ENCODE measurements around the gene NME7. TPM values are rescaled to one million over a fixed set of nuclear protein-coding genes. Genes with fewer than 3 reads are reported as not detected.

NME7 gene
- polyA plus RNA-seq, 6 donors from 2014 or later, result 2.6 to 19.2 (median 11.0) TPM

DNA sequence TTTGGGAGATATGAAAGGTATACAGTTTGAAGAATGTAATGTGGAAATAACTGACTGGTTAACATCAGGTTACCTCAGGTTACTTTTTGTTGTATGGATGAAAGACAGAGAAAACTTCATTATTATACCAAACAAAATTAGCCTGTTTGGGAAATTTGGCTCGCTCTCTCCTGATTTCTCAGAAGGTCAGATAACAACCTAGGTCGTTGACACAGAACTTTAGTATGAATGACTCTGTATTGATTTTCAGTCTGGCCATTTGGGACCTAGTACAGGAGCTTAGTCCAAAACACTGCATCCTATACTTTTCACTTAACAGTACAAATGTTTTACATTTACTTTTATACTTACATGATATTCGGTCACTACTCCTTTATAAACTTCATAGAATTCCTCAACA, 132.8 kb downstream of the NME7 start:
- ATAC-seq (ENCODE audit: low read depth in 2 of 2) (no peak), DNase-seq (no peak)
- Mint-ChIP-seq H3K9me3 (no peaks in the 10 kb centered on the region), H3K4me1 (no peaks in the 10 kb centered on the region), H3K36me3 (peaks cover 0 to 9% of the 10 kb centered on the region in 2 donors), H3K27ac (no peak overlapping the region), H3K4me3 (no peak overlapping the region), H3K27me3 (no peaks in the 10 kb centered on the region)

DNA sequence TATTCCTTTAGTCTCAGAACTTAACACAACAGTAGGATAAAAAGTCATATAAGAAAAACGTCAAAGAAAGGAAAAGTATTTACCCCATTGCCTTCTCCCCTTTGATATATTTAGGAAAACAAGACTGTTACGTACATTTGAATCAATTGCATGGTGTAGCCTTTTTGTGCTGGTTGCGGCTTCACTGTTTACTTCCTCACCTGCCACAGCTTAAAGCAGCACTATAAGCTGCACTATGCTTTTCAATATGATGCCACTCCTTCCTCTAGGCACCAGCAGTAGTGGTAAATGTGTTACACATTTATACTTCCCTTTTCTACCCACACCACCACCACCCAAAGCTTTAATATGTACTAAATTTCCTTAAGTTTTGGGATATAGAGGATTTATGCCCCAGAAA, 150.0 kb downstream of the NME7 start:
- peak in 1 of 2 donors; percentile 33 for ATAC-seq (ENCODE audit: low read depth in 2 of 2)
- Mint-ChIP-seq H3K27me3 (no peaks in the 10 kb centered on the region), H3K4me1 (peaks cover 3 to 10% (median 4%) of the 10 kb centered on the region in 3 donors), H3K9me3 (peaks cover 0 to 6% (median 4%) of the 10 kb centered on the region in 7 donors), H3K36me3 (peaks cover 8 to 13% of the 10 kb centered on the region in 2 donors), H3K4me3 (no peak overlapping the region), H3K27ac (peak overlapping the region in 1 of 6 donors; percentile 44)
- no peak for DNase-seq

DNA sequence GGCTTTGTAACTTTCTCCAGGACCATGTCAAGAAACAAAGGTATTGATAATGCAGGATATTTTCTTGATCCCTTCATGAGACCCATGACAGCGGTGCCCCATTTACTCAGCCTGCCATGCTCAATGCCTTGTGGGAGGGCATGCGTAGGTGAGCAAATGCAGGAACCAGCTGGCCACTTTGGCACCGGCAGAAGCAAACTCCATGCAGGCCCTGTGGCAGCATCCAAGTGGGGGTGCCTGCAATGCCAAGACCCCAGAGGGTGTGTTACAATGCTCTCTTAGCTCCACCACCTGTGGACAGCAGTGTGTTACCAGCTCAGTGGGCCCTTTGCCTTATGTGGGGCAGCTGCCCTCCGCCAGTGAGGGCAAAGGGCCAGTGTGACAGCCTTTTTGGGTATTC, 153.0 kb downstream of the NME7 start:
- no peak overlapping the region for H3K27ac Mint-ChIP-seq
- no peaks in the 10 kb centered on the region for H3K27me3 Mint-ChIP-seq
- H3K4me1 Mint-ChIP-seq, result peaks cover 3 to 10% (median 4%) of the 10 kb centered on the region in 3 donors
- peaks cover 0 to 6% (median 4%) of the 10 kb centered on the region in 7 donors for H3K9me3 Mint-ChIP-seq
- H3K4me3 Mint-ChIP-seq, result no peak overlapping the region
- no peak for ATAC-seq (ENCODE audit: low read depth in 2 of 2)
- H3K36me3 Mint-ChIP-seq, result peaks cover 8 to 13% of the 10 kb centered on the region in 2 donors
- no peak for DNase-seq

DNA sequence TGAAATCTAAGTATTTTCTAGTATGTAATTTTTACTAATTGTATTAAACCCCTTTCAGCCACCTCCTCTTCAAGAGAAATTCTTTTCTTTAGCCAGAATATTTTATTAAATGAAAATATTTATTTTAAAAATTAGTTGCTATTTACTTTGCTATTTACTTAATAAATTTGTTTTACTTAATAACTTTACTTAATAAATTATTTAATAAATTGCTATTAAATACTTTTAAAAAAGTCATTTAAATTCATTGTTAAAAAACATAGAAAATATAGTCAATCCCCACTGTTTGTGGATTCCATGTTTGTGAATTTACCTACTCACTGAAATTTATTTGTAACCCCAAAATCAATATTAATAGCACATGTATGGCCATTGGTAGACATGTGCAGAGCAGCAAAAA, 155.5 kb downstream of the NME7 start:
- H3K9me3 Mint-ChIP-seq, result peaks cover 0 to 6% (median 4%) of the 10 kb centered on the region in 7 donors
- H3K4me3 Mint-ChIP-seq, result no peak overlapping the region
- H3K27me3 Mint-ChIP-seq, result no peaks in the 10 kb centered on the region
- peaks cover 8% of the 10 kb centered on the region in 2 donors for H3K36me3 Mint-ChIP-seq
- H3K27ac Mint-ChIP-seq, result no peak overlapping the region
- DNase-seq (no peak), ATAC-seq (ENCODE audit: low read depth in 2 of 2) (no peak)
- no peaks in the 10 kb centered on the region for H3K4me1 Mint-ChIP-seq

DNA sequence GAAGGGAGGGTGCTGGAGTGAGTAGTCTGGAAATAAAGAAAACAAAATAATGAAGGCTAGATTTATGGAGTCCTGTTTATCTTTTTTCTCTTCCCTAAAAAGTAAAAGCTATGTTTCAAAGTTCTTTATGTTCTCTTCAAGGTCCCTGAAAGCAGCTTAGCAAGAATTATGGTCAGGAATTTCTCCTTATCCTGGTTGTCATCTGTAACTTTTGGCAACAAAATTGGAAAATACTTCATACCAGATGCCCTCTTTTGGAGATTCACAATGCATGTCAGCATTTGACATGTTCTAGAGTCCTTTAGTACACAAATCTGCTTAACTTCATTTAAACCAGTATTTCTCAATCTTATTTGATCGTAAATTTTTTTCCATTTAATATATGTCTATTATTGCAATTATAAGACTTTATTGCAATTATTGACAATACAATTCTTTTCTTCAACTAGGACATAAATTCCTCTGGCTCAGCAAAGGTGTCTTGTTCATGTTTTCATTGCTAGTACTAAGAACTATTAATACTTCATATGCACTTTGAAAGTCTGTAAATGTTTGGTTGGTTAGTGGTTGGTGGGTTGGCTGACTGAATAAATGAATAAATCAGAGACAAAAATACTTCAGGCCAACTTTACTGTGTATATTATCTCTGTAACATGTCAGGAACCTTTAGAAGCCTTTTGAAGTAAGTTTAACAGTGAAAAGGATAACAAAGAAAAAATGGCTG, 159.6 kb downstream of the NME7 start:
- no peak for ATAC-seq (ENCODE audit: low read depth in 2 of 2)
- H3K27me3 Mint-ChIP-seq, result no peaks in the 10 kb centered on the region
- no peaks in the 10 kb centered on the region for H3K9me3 Mint-ChIP-seq
- no peak overlapping the region for H3K4me3 Mint-ChIP-seq
- no peak overlapping the region for H3K27ac Mint-ChIP-seq
- no peaks in the 10 kb centered on the region for H3K36me3 Mint-ChIP-seq
- no peak for DNase-seq
- H3K4me1 Mint-ChIP-seq, result no peaks in the 10 kb centered on the region

DNA sequence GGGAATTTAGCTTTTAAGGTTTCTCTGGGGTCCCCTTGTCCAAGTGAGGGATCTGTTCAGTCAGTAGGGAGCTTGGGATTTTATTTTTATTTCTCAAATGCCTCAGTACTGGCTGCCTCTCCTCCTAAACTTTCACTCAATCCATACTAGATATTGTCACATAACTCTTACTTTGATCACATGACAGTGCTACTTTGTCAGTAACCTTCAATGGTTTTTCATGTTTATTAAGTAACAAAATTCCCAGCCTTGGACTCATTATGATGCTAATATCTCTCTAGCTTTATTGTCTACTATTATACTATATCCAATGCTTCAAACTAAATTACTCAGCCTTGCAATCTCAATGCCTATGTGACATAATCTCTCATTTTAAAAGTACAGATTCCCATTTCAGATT, 163.4 kb downstream of the NME7 start:
- H3K4me3 Mint-ChIP-seq, result no peak overlapping the region
- H3K27me3 Mint-ChIP-seq, result no peaks in the 10 kb centered on the region

DNA sequence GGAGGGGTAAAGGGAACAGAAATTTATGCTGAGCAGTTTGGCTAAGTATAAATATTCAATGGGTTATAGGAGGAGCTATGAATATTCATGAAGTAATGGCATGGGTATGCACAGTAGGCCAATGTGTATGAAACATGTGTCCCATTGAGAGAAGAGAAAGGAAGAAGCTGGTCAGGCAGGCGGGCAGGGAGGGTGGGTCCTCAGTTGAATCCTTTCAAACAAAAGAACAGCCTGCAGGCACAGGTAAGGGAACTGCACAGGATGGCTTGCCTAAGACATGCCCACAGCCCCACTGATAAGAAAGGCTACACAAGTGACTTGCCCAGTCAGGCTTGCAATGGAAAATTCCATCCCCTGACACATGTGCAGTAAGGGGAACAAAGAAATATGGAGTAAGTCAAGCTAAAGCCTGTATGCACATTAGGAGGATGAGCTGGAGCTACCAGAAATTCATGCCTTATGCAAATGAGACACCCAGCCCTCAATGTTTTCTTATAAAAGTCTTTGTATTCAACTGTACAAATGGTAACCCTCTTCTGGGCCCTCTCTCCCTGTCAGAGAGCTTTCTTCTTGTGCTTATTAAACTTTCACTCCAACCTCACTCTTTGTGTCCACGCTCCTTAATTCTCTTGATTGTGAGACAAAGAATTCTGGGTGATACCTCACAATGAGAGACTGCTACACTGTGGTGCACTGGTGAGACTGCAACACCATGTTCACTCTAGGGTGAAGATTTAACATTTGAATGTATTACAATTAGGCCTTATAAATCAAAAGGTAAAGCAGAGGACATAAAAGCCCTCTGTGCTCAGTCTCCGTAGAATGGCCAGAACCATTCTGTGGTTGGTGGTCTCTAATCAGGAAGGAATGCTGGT, 164.6 kb downstream of the NME7 start:
- peak overlapping the region in 1 of 6 donors; percentile 29 for H3K27ac Mint-ChIP-seq
- no peak overlapping the region for H3K4me3 Mint-ChIP-seq
- H3K4me1 Mint-ChIP-seq, result no peaks in the 10 kb centered on the region
- no peaks in the 10 kb centered on the region for H3K9me3 Mint-ChIP-seq
- peaks cover 0 to 7% of the 10 kb centered on the region in 2 donors for H3K36me3 Mint-ChIP-seq
- DNase-seq (no peak), ATAC-seq (ENCODE audit: low read depth in 2 of 2) (no peak)
- H3K27me3 Mint-ChIP-seq, result no peaks in the 10 kb centered on the region

More for the DNA sequence above, 163.4 kb downstream of the NME7 start:
- ATAC-seq (ENCODE audit: low read depth in 2 of 2) (no peak), DNase-seq (no peak)
- Mint-ChIP-seq H3K9me3 (no peaks in the 10 kb centered on the region), H3K36me3 (peaks cover 0 to 7% of the 10 kb centered on the region in 2 donors), H3K4me1 (no peaks in the 10 kb centered on the region), H3K27ac (peak overlapping the region in 1 of 6 donors; percentile 6)

DNA sequence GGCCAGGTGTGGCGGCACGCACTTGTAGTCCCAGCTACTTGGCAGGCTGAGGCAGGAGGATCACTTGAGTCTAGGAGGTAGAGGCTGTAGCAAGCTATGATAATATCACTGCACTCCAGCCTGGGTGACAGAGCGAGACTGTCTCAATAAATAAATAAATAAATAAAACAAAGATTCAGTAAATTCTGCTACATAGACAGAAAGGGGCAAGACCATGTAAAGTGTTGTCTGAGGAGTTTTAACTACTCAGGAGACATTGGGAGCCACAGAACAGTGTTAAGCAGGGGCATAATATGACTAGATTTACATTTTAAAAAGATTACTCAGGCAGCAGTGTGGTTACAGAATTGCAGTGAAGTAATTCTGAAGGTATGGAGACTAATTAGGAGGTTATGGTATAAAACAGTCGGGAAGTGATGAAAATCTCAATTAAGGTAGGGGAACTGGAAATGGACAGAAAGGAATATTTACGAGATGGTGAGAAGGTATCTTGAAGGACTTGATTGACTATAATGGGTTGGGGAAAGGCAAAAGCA, 166.4 kb downstream of the NME7 start:
- no peaks in the 10 kb centered on the region for H3K27me3 Mint-ChIP-seq
- peaks cover 0 to 7% of the 10 kb centered on the region in 2 donors for H3K36me3 Mint-ChIP-seq
- H3K4me1 Mint-ChIP-seq, result no peaks in the 10 kb centered on the region
- ATAC-seq (ENCODE audit: low read depth in 2 of 2), result no peak
- H3K27ac Mint-ChIP-seq, result no peak overlapping the region
- H3K9me3 Mint-ChIP-seq, result peaks cover 0 to 8% (median 0%) of the 10 kb centered on the region in 7 donors
- no peak overlapping the region for H3K4me3 Mint-ChIP-seq
- no peak for DNase-seq

DNA sequence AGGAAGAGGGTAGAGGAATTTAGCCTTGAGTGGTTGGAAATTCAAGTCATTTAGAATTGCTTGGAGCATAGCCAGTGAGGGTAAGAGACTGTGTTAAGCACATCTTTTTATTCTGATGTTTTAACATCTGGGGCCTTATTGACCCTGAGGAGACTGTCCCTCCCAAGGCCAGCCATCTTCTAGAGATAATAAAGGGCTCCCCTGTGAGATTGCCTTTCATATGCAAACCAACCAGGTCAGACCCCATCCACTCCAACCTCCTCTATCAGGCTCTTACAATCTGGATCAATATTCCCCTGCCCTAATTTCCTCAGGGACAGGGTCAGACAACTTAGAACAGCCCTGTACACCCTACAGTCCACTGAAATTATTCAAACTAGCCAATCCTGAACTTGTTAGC, 167.3 kb downstream of the NME7 start:
- Mint-ChIP-seq H3K4me1 (no peaks in the 10 kb centered on the region), H3K4me3 (no peak overlapping the region), H3K27me3 (no peaks in the 10 kb centered on the region), H3K36me3 (peaks cover 0 to 7% of the 10 kb centered on the region in 2 donors), H3K27ac (no peak overlapping the region), H3K9me3 (peaks cover 0 to 8% (median 0%) of the 10 kb centered on the region in 7 donors)
- ATAC-seq (ENCODE audit: low read depth in 2 of 2) (no peak), DNase-seq (no peak)

DNA sequence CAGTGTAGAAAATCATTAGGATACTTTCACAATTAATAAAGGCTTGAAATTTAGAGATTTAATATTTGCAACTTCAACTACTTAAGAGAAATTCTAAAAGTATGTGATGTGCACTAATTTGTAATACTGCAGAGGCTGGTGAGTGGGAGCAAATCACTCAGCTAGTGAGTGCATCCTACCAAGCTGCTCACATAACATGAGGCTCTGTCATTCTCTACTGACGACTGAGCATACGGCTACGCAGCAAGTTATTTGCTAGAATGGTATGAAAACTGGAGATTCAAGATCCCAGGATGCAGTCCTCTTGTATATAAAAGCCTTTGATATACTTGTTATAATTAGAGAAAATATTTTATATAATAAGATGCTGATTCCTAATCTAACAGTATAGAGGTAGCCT, 171.0 kb downstream of the NME7 start:
- H3K27me3 Mint-ChIP-seq, result no peaks in the 10 kb centered on the region
- DNase-seq, result no peak
- H3K4me1 Mint-ChIP-seq, result no peaks in the 10 kb centered on the region
- H3K36me3 Mint-ChIP-seq, result peaks cover 0 to 5% of the 10 kb centered on the region in 2 donors
- ATAC-seq (ENCODE audit: low read depth in 2 of 2), result no peak
- no peak overlapping the region for H3K27ac Mint-ChIP-seq
- H3K9me3 Mint-ChIP-seq, result peaks cover 0 to 8% (median 0%) of the 10 kb centered on the region in 7 donors
- no peak overlapping the region for H3K4me3 Mint-ChIP-seq

DNA sequence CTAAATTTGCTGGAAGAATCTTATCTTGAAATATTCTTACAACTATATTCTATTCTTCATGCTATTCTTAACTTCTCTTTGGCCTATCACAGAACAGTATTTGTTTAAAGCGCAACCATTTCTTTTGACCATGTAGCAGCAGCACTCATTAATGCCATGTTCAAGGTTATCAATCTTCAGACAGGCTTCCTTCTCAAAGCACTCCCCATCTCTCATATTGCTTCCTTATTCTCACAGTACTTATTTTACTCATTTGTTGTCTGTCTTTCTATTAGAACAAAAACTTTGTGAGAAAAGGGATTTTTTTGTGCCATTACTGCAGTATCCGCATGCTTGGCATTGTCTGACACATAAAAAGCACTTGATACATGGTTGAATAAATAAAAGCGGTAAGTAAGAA, 171.4 kb downstream of the NME7 start:
- DNase-seq (no peak), ATAC-seq (ENCODE audit: low read depth in 2 of 2) (no peak)
- Mint-ChIP-seq H3K4me3 (no peak overlapping the region), H3K36me3 (peaks cover 0 to under 1% of the 10 kb centered on the region in 2 donors), H3K27ac (no peak overlapping the region), H3K27me3 (no peaks in the 10 kb centered on the region), H3K9me3 (peaks cover 0 to 8% (median 0%) of the 10 kb centered on the region in 7 donors), H3K4me1 (no peaks in the 10 kb centered on the region)

DNA sequence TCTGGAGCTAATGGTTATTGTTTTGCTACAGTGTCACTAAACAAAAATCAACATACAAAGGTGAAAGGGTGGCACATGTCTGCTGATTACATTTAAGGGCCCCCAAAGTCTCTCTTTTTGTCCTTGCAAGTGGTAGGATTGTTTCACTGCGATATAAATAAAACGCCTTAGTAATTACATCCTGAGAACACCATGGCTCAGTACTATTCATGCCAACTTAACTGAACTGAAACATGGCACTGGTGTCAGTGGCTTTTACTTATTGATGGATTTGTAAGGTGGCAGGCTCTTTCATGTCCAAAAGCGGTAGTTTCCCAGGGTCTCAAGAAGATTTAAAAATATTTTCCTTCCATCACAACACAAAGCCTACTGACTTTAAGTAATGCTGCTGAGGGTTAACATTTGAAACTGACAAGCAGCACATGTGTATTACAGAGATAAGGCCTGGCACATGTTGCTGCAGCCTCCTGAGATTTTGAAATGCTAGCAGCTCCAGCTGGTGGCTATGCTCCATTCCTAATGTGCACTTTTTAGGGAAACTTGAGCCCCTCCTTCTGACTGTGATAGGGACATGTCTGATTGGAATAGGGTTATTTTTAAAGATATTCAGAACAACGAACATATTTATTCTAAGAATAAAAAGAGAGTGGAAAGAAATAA, 174.3 kb downstream of the NME7 start:
- H3K4me3 Mint-ChIP-seq, result no peak overlapping the region
- DNase-seq (no peak), ATAC-seq (ENCODE audit: low read depth in 2 of 2) (no peak)
- H3K36me3 Mint-ChIP-seq, result no peaks in the 10 kb centered on the region
- no peaks in the 10 kb centered on the region for H3K27me3 Mint-ChIP-seq
- no peaks in the 10 kb centered on the region for H3K4me1 Mint-ChIP-seq
- H3K27ac Mint-ChIP-seq, result peak overlapping the region in 2 of 6 donors; percentile 12 to 88
- H3K9me3 Mint-ChIP-seq, result peaks cover 0 to 8% (median 0%) of the 10 kb centered on the region in 7 donors

DNA sequence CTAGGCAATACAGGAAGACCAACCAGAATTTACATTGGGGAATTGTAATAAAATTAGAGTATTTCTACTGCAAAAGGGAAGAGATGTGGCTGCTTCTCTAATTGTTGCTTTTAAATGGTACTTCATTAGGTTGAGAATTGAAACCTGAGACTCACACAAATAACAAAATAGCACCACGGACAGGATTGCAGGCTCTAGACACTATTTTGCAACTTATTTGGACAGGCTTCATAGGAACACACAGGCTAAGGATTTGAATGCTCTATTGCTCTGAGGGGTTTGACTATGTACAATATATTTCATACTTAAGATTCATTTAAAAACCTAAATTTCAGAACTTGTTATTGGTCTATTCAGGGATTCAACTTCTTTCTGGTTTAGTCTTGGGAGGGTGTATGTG, 181.5 kb downstream of the NME7 start:
- Mint-ChIP-seq H3K27me3 (no peaks in the 10 kb centered on the region), H3K36me3 (no peaks in the 10 kb centered on the region)
- ATAC-seq (ENCODE audit: low read depth in 2 of 2), result no peak

More for the DNA sequence above, 181.5 kb downstream of the NME7 start:
- DNase-seq, result no peak
- Mint-ChIP-seq H3K9me3 (peaks cover 0 to 4% (median 0%) of the 10 kb centered on the region in 7 donors), H3K27ac (no peak overlapping the region), H3K4me3 (no peak overlapping the region), H3K4me1 (no peaks in the 10 kb centered on the region)

Measured in naive B cell (primary cell).